LNCaP clone FGC (cell line): ENCODE results near the gene AASDHPPT.

Experiments
- DNase-seq: peaks from one replicate; pipeline ENCODE4 v3.0.0-alpha.2; 2011; ENCODE audit warnings: low read depth
- H3K4me3 ChIP-seq: 2 replicates; pipeline ENCODE4 v1.5.1; 2011; ENCODE audit warnings: mild to moderate bottlenecking, low read depth, low read length, control low read depth
- CTCF ChIP-seq: IDR thresholded peaks from 2 replicates; pipeline ENCODE4 v1.5.1; 2012; ENCODE audit warnings: mild to moderate bottlenecking; ENCODE audit not compliant: control insufficient read depth, insufficient read depth; ENCODE audit errors: extremely low read depth

Gene AASDHPPT

GRCh38 chr11:106086135-106086534, 8.7 kb downstream of the AASDHPPT start:
- H3K4me3 ChIP-seq, result no peak overlapping the region
- TF ChIP-seq CTCF, result no peak
- no peak for DNase-seq

- TF ChIP-seq CTCF, result no peak
- H3K4me3 ChIP-seq, result no peak overlapping the region
- no peak for DNase-seq
Observed at GRCh38 chr11:106086850-106087249, 9.4 kb downstream of the AASDHPPT start.

- no peak for DNase-seq
- no peak overlapping the region for H3K4me3 ChIP-seq
- peak; percentile 97 for TF ChIP-seq CTCF
Observed at GRCh38 chr11:106087815-106088435, 10.5 kb downstream of the AASDHPPT start.

GRCh38 chr11:106088896-106089295, 11.4 kb downstream of the AASDHPPT start:
- no peak for DNase-seq
- no peak for TF ChIP-seq CTCF
- H3K4me3 ChIP-seq, result no peak overlapping the region

- no peak overlapping the region for H3K4me3 ChIP-seq
- no peak for TF ChIP-seq CTCF
- DNase-seq, result no peak
Observed at GRCh38 chr11:106091480-106092123, 14.1 kb downstream of the AASDHPPT start.

GRCh38 chr11:106092446-106092845, 15.0 kb downstream of the AASDHPPT start:
- TF ChIP-seq CTCF, result no peak
- DNase-seq, result no peak

GRCh38 chr11:106098893-106099553, 21.6 kb downstream of the AASDHPPT start:
- H3K4me3 ChIP-seq, result no peak overlapping the region
- TF ChIP-seq CTCF, result no peak
- no peak for DNase-seq

More at GRCh38 chr11:106092446-106092845, 15.0 kb downstream of the AASDHPPT start:
- H3K4me3 ChIP-seq, result no peak overlapping the region
